Activated CD4-positive, alpha-beta T cell treated with anti-CD3 and anti-CD28 coated beads, Interleukin-2, amount 10 ng/mL, durations not matched to agents 7 days and 5 days (primary cell): Measurements from ENCODE around the gene ST6GAL1. TPM values are rescaled to one million over a fixed set of nuclear protein-coding genes. Genes with fewer than 3 reads are reported as not detected.
"Not testable (repeated sequence)": the region's sequence is repeated elsewhere in the genome, so short reads cannot be mapped to it uniquely, and the experiment has no call there.

ENCODE experiments used
- CTCF ChIA-PET: fragments of 350-600 bp; sonication (Branson Sonifier 250); formaldehyde crosslinking; loops from one replicate; lab custom pipeline; 2021; ENCODE audit warnings: antibody characterized with exemption; lab: Charles Lee
- POLR2A ChIA-PET: fragments of 350-600 bp; sonication (Branson Sonifier 250); formaldehyde crosslinking; loops from one replicate; lab custom pipeline; 2021; ENCODE audit warnings: antibody characterized with exemption; lab: Charles Lee
- DNase-seq: peaks from one replicate; pipeline ENCODE4 v3.0.0-alpha.2; 2020
- H3K27ac Mint-ChIP-seq: one replicate; pipeline ENCODE4 v1.8.0; 2021; ENCODE audit warnings: mild to moderate bottlenecking, moderate library complexity, mixed read lengths
- H3K27me3 Mint-ChIP-seq: one replicate; pipeline ENCODE4 v1.8.0; 2021; ENCODE audit warnings: mixed read lengths
- H3K36me3 Mint-ChIP-seq: one replicate; pipeline ENCODE4 v1.8.0; 2021; ENCODE audit warnings: low read depth, mixed read lengths
- H3K4me1 Mint-ChIP-seq: one replicate; pipeline ENCODE4 v1.8.0; 2021; ENCODE audit warnings: mixed read lengths
- H3K4me3 Mint-ChIP-seq: one replicate; pipeline ENCODE4 v1.8.0; 2021; ENCODE audit warnings: mild to moderate bottlenecking, moderate library complexity, mixed read lengths
- H3K9me3 Mint-ChIP-seq: one replicate; pipeline ENCODE4 v1.8.0; 2021; ENCODE audit warnings: mixed read lengths
- total RNA-seq, 2 experiments: library from RNA; stranded (reverse); gene quantifications; one replicate each; pipeline ENCODE4 v1.2.3, GENCODE V29; 2021

The ST6GAL1 gene
- total RNA-seq, 2 experiments from 2014 or later: 145 to 183 TPM

DNA sequence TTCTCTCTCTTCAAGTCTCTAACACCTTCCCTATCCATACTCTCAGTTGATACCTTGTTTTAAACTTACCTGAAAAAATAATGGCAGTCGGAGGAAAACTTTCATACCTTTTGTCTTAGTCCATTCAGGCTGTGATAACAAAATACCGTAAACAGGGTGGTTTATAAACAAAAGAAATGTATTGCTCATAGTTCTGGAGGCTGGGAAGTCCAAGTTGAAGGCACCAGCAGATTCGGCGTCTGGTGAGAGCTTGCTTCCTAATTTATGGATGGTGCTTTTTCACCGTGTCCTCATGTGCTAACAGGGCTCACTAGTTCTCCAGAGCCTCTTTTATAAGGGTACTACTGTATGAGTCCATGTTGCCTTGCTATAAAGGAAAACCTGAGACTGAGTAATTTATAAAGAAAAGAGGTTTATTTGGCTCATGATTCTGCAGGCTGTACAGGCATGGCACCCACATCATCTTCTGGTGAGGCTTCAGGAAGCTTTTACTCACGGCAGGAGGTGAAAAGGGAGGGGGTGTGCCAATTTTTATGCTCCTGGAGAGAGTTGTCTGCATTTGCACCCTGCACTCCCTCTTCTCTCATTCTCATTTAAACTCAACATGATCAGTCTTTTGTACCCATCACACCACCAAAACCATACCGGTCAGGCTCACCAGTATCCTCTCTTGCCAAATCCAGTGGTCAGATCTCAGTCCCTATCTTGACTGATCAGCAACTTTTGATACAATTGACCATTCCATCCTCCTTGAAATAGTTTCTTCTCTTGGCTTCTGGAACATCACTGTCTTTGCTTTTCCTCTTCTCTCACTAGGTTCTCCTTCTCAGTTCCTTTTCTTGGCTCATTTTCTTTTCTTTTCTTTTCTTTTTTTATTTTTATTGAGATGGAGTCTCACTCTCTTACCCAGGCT is 21.6 kb downstream of the ST6GAL1 start:
- H3K27ac Mint-ChIP-seq: peak overlapping the region; percentile 85
- no peak overlapping the region for H3K4me3 Mint-ChIP-seq
- peaks cover 19% of the 10 kb centered on the region for H3K9me3 Mint-ChIP-seq
- peaks cover 71% of the 10 kb centered on the region for H3K4me1 Mint-ChIP-seq
- DNase-seq: no peak
- peaks cover 92% of the 10 kb centered on the region for H3K36me3 Mint-ChIP-seq
- CTCF ChIA-PET: interaction anchor here (1.0 to 2.1 kb wide), 4 partner anchors 10 to 161 kb away, joined by 3 to 8 read pairs (median 4); no protein-coding TSS in a partner anchor
- POLR2A ChIA-PET: no interaction called here
- no peaks in the 10 kb centered on the region for H3K27me3 Mint-ChIP-seq

DNA sequence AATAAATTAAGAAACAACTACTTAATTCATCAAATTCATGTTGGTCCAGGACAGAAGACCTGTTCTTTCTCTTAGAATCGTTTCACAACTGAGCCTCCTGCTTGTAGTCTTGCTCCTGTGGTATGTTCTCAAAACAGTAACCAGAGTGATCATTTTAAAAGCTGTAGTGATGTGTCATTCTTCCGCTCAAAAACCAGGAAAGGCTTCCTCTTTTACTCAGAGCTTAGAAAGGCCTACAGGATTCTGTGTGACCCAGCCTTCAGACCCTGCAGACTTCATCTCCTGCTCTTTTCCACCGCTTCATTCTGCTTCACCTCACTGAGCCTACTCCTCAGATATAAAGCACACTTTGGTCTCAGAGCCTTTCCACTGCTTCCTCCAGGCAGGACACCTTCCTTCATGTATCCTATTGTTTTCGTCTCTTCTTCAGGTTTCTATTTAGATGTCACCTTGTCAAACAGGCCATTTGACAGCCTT is 22.7 kb downstream of the ST6GAL1 start:
- H3K36me3 Mint-ChIP-seq: peaks cover 89% of the 10 kb centered on the region
- ChIA-PET CTCF (interaction anchor here (0.7 to 2.1 kb wide), 7 partner anchors 9 to 336 kb away, joined by 3 to 8 read pairs (median 4); no protein-coding TSS in a partner anchor), POLR2A (no interaction called here)
- H3K4me3 Mint-ChIP-seq: peak overlapping the region; percentile 31
- peak overlapping the region; percentile 85 for H3K27ac Mint-ChIP-seq
- no peaks in the 10 kb centered on the region for H3K27me3 Mint-ChIP-seq
- DNase-seq: peak; percentile 11
- peaks cover 66% of the 10 kb centered on the region for H3K4me1 Mint-ChIP-seq
- H3K9me3 Mint-ChIP-seq: peaks cover 19% of the 10 kb centered on the region

DNA sequence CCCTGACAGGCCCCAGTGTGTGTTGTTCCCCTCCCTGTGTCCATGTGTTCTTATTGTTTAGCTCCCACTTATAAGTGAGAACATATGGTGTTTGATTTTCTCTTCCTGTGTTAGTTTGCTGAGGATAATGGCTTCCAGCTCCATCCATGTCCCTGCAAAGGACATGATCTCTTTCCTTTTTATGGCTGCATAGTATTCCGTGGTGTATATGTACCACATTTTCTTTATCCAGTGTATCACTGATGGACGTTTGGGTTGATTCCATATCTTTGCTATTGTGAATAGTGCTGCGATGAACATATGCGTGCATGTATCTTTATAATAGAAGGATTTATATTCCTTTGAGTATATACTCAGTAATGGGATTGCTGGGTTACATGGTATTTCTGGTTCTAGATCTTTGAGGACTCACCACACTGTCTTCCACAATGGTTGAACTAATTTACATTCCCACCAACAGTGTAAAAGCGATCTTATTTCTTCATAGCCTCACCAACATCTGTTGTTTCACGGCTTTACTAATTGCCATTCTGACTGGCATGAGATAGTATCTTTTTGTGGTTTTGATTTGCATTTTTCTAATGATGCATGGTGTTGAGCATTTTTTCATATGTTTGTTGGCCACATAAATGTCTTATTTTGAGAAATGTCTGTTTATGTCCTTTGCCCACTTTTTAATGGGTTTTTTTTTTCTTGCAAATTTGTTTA is 23.8 kb downstream of the ST6GAL1 start:
- Mint-ChIP-seq H3K4me1 (peaks cover 63% of the 10 kb centered on the region), H3K9me3 (peaks cover 19% of the 10 kb centered on the region), H3K36me3 (peaks cover 78% of the 10 kb centered on the region), H3K27ac (peak overlapping the region; percentile 71)
- H3K4me3 Mint-ChIP-seq, POLR2A ChIA-PET, DNase-seq, H3K27me3 Mint-ChIP-seq: not testable (repeated sequence)
- CTCF ChIA-PET: interaction anchor here (1.5 kb wide), 1 partner anchor 25 kb away, joined by 4 read pairs; no protein-coding TSS in a partner anchor

DNA sequence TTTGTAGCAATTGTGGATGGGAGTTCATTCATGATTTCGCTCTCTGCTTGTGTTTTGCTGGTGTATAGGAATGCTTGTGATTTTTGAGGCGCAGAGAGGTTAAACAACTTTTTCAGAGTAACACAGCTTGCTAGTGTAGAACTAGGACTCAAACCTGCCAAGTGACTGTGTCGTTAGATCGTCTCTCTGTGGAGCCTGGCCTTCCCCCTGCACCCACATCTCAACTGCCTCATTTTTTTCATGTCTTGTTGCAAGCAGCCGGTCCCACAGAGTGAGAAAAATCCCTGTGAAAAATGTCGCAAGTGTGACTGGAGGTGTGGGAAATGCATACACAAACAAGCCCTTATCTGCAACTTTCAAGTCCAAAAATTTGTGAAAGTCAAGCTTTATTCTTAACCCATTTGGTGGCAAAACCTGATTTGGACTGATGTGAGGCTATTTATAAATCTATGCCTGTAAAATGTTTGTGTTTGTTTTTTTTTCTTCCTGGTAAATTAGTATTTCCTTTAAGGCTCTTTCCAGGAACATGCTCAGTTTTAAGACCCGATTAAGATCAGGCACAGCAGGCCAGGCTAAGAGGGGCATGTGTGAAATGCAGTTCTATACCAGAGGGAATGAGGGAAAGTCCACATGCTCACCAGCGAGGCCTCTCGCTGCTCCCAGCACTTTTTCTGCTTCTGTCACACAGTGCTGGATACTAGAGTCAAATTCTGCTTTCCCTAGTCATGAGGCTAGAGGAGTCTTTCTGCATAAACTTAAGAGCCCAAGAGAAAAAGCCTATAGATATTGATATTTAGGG is 25.8 kb downstream of the ST6GAL1 start:
- CTCF ChIA-PET: no interaction called here

DNA sequence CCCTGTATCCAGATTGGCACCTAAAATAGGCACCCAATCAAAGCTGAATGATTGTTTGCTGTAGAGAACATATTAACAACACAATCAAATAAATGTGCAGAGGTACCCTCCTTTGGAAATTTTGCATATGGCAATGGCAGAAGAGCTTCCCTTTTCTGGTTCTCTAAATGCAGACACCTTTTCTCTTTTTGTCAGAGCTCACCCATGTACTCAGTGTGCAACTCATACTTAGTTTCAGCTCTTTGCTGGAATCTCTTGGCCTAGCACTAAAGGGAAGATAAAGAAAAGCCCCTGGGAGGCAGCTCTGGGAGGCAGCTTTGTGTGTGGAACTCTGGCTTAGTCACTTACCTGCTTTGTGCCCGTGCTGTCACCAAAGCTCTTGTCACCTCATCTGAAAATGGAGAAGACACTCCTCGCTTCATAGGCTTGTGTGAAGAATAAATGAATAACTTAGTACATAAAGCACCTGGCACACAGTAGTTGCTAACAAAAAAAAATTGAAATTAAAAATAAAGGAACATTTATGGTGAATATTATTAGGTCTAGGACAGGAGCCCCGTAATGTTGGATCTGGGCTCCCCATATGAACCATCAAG is 28.8 kb downstream of the ST6GAL1 start:
- H3K27ac Mint-ChIP-seq: no peak overlapping the region
- H3K27me3 Mint-ChIP-seq: no peaks in the 10 kb centered on the region
- DNase-seq: no peak
- peaks cover 48% of the 10 kb centered on the region for H3K36me3 Mint-ChIP-seq
- ChIA-PET CTCF (interaction anchor here (1.1 to 1.4 kb wide), 3 partner anchors 10 to 71 kb away, joined by 3 to 5 read pairs (median 3); no protein-coding TSS in a partner anchor), POLR2A (no interaction called here)
- H3K4me1 Mint-ChIP-seq: peaks cover 47% of the 10 kb centered on the region
- H3K9me3 Mint-ChIP-seq: no peaks in the 10 kb centered on the region
- no peak overlapping the region for H3K4me3 Mint-ChIP-seq

More for the DNA sequence above, 25.8 kb downstream of the ST6GAL1 start:
- peaks cover 66% of the 10 kb centered on the region for H3K36me3 Mint-ChIP-seq
- H3K4me1 Mint-ChIP-seq: peaks cover 65% of the 10 kb centered on the region
- DNase-seq: no peak
- POLR2A ChIA-PET: no interaction called here
- H3K4me3 Mint-ChIP-seq: no peak overlapping the region
- no peaks in the 10 kb centered on the region for H3K27me3 Mint-ChIP-seq
- H3K27ac Mint-ChIP-seq: no peak overlapping the region
- peaks cover 13% of the 10 kb centered on the region for H3K9me3 Mint-ChIP-seq

DNA sequence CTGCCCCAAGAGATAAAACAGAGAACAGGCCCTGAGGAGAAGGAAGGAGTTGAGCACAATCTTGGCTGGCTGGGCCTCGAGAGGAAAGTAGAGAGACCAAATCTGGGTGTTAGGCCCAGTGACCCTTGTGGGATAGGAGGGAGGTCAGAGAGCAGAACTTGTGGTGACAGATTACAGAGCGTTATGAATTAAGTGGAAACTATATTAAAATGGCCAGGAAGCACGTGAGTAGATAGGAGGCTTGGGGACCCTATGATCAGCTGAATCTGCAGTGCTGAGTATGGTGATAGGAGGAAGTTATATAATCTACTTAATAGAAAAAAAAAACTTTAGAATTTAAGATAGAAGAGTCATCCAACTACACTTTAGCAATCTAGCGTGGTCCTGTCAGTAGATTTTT is 30.0 kb downstream of the ST6GAL1 start:
- Mint-ChIP-seq H3K9me3 (no peaks in the 10 kb centered on the region), H3K27ac (peak overlapping the region; percentile 38), H3K4me3 (no peak overlapping the region), H3K27me3 (no peaks in the 10 kb centered on the region), H3K36me3 (peaks cover 36% of the 10 kb centered on the region), H3K4me1 (peaks cover 37% of the 10 kb centered on the region)
- POLR2A ChIA-PET: no interaction called here
- DNase-seq: no peak
- CTCF ChIA-PET: interaction anchor here (0.6 to 1.6 kb wide), 2 partner anchors 29 to 392 kb away, joined by 3 to 4 read pairs; no protein-coding TSS in a partner anchor

DNA sequence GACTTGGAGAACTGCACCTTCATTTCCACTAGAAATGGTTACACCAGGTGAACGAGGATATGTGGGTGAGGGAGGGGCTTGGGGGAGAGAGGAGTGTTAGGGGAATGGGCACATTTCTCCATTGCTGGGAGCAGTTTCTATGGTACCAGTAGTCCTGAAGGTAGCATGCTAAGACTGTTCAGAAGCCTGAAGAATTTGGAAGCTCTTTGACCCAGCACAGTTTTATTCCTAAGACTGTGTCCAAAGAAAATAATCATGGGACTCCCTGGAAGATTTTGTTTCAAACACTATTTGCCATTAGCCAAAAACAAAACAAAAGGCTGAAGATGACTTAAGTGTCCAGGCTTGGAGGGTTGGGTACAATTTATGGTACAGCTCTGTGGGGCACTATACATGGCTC is 32.1 kb downstream of the ST6GAL1 start:
- peaks cover 30% of the 10 kb centered on the region for H3K4me1 Mint-ChIP-seq
- no peak overlapping the region for H3K27ac Mint-ChIP-seq
- H3K4me3 Mint-ChIP-seq: no peak overlapping the region
- H3K9me3 Mint-ChIP-seq: no peaks in the 10 kb centered on the region
- POLR2A ChIA-PET: no interaction called here
- no peaks in the 10 kb centered on the region for H3K27me3 Mint-ChIP-seq
- CTCF ChIA-PET: interaction anchor here (1.0 to 2.5 kb wide), 4 partner anchors 9 to 21 kb away, joined by 3 to 7 read pairs (median 4); no protein-coding TSS in a partner anchor
- H3K36me3 Mint-ChIP-seq: peaks cover 36% of the 10 kb centered on the region
- no peak for DNase-seq

DNA sequence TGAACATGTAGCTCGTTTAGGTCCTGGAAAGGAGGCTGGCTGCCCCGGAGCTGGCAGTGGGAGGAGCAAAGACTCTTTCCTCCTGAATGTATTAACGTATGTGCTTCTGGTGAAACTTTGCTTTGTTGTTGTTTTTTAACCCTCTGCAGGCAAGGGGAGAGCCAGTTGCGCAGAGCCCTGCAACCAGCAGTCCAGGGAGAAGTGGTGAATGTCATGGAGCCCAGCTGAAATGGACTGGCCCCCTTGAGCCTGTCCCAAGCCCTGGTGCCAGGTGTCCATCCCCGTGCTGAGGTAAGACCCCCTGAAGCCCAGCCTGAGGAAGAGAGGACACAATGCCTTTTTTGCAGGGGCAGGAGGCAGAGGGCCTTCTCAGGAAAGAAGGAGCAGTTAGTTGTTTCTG is 33.3 kb downstream of the ST6GAL1 start:
- H3K9me3 Mint-ChIP-seq: no peaks in the 10 kb centered on the region
- ChIA-PET CTCF (interaction anchor here (0.8 kb wide), 1 partner anchor 10 kb away, joined by 3 read pairs; no protein-coding TSS in a partner anchor), POLR2A (no interaction called here)
- no peak overlapping the region for H3K4me3 Mint-ChIP-seq
- peaks cover 48% of the 10 kb centered on the region for H3K36me3 Mint-ChIP-seq
- no peak overlapping the region for H3K27ac Mint-ChIP-seq
- no peaks in the 10 kb centered on the region for H3K27me3 Mint-ChIP-seq
- H3K4me1 Mint-ChIP-seq: peaks cover 39% of the 10 kb centered on the region
- no peak for DNase-seq

DNA sequence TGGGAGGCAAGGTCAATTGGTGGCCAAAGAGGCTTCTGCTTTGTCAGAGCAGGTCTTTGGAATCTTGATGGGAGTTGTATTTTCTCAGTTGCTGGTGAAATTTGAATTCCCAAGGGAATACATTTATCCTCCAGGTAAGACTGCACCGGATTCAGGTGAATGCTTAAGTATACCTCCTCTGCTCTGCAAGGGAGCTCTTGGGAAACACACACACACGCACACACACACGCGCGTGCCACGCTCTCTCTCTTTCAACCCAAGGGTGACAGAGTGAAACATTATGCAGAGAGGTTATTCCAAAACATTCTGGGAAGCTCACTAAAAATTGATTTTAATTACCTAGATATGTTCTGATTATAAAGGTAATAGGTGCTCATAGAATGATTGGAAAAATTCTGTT is 33.7 kb downstream of the ST6GAL1 start:
- ChIA-PET CTCF (interaction anchor here (0.9 kb wide), 1 partner anchor 11 kb away, joined by 3 read pairs; no protein-coding TSS in a partner anchor), POLR2A (no interaction called here)
- peaks cover 52% of the 10 kb centered on the region for H3K36me3 Mint-ChIP-seq
- no peak for DNase-seq
- no peak overlapping the region for H3K4me3 Mint-ChIP-seq
- no peak overlapping the region for H3K27ac Mint-ChIP-seq
- no peaks in the 10 kb centered on the region for H3K27me3 Mint-ChIP-seq
- H3K9me3 Mint-ChIP-seq: no peaks in the 10 kb centered on the region
- H3K4me1 Mint-ChIP-seq: peaks cover 38% of the 10 kb centered on the region

DNA sequence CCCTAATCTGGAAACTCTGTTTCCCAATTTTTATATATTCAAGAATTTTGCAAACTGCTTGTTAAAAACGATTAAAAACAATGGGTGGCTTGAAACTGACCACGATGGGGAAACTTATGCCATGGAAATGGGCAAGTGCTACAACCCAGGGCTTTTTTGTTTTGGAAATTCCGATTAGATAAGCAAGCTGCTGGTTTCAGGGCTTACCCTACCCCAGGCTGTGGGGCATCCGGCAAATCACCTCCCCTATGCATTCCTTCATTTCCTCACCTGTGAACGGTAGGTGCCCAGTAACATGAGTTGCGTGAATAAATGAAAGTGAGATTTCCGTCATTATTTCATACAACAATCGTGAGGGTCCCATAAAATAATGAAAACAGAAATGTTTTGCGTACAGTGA is 34.3 kb downstream of the ST6GAL1 start:
- DNase-seq: no peak
- H3K4me3 Mint-ChIP-seq: no peak overlapping the region
- H3K36me3 Mint-ChIP-seq: peaks cover 56% of the 10 kb centered on the region
- peaks cover 41% of the 10 kb centered on the region for H3K4me1 Mint-ChIP-seq
- H3K27me3 Mint-ChIP-seq: no peaks in the 10 kb centered on the region
- no peak overlapping the region for H3K27ac Mint-ChIP-seq
- no peaks in the 10 kb centered on the region for H3K9me3 Mint-ChIP-seq
- ChIA-PET POLR2A (no interaction called here), CTCF (interaction anchor here (0.9 kb wide), 1 partner anchor 10 kb away, joined by 3 read pairs; no protein-coding TSS in a partner anchor)

DNA sequence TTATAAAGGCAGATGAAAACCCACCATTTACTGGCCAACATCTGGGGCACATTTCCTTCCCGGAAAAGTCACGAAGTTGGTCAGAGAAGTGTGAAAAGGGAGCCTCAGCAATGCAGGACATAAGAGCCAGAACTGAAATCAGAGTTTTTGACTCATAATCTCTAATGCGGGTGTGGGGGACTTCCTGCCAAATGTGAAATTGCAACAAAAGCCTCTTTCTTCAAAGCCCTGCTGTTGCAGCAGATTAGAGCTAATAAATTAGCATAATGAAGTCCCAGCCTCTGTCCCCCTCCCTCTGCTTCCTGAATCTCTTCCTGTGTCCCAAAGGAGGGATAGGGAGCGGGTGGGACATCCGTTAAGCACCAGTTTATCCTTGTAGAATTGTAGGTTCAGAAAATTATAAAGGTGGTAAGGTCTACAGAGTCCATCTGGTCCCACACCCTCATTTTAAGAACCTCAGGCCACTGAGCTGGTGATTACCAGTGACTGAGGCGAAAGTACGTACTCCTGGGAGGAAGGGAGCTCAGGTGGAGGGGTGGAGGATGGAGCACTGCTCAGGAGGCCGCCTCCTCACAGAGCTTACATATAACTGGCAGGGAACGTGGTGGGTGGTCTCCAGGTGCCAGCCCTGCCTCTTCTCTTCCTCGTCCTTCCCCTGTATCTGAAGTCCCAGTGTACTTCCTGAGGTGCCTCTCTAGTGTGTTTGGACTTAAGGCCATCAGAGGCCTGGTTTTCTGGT is 35.0 kb downstream of the ST6GAL1 start:
- no peak for DNase-seq
- Mint-ChIP-seq H3K4me3 (no peak overlapping the region), H3K36me3 (peaks cover 53% of the 10 kb centered on the region), H3K4me1 (peaks cover 39% of the 10 kb centered on the region), H3K27ac (peak overlapping the region; percentile 17), H3K27me3 (no peaks in the 10 kb centered on the region), H3K9me3 (no peaks in the 10 kb centered on the region)
- CTCF ChIA-PET: interaction anchor here (0.7 to 1.5 kb wide), 3 partner anchors 9 to 350 kb away, joined by 3 read pairs; no protein-coding TSS in a partner anchor
- POLR2A ChIA-PET: no interaction called here
